Colonic mucosa (tissue), 4 donors: ENCODE results near the gene DNAJC18. TPM values are rescaled to one million over a fixed set of nuclear protein-coding genes. Genes with fewer than 3 reads are reported as not detected.
A peak's percentile ranks its signal among the peaks of the same experiment; 100 is the strongest.

Experiments
- DNase-seq: peaks from one replicate; pipeline ENCODE4 v3.0.0-alpha.2; 2020
- H3K27ac ChIP-seq: fragments of 200-600 bp; one replicate; pipeline ENCODE4 v1.8.0; 2021
- H3K27me3 ChIP-seq: fragments of 200-600 bp; one replicate; pipeline ENCODE4 v1.8.0; 2021
- H3K36me3 ChIP-seq: fragments of 200-600 bp; one replicate; pipeline ENCODE4 v1.8.0; 2021
- H3K4me1 ChIP-seq: fragments of 200-600 bp; one replicate; pipeline ENCODE4 v1.8.0; 2021; ENCODE audit warnings: mild to moderate bottlenecking
- H3K4me3 ChIP-seq: fragments of 200-600 bp; one replicate; pipeline ENCODE4 v1.8.0; 2021
- H3K9ac ChIP-seq, 2 donors: one replicate each; pipeline ENCODE4 v1.7.0; 2013; ENCODE audit warnings: control low read depth in 2 of 2, low read depth in 2 of 2, low read length in 2 of 2
- H3K9me3 ChIP-seq: fragments of 200-600 bp; one replicate; pipeline ENCODE4 v1.8.0; 2021
- CTCF ChIP-seq: fragments of 200-600 bp; IDR thresholded peaks from one replicate; pipeline ENCODE4 v1.8.0; 2022; ENCODE audit warnings: antibody characterized with exemption, mild to moderate bottlenecking
- intact Hi-C: fragments of 100-400 bp; cut with DNase I; formaldehyde crosslinking; loops from one replicate; pipeline ENCODE4 v1.14.1; 2022
- total RNA-seq, 2 donors: library from RNA; stranded (reverse); fragmentation: NEBNext Ultra II Directional in 1 of 2; extraction: Animal tissue kit (Norgen Biotek cat#: 25700) in 1 of 2; gene quantifications; one replicate each; pipeline ENCODE4 v1.2.1, GENCODE V29; 2021
- donor health status: healthy.
- donor health status: DM: no; HTN: no; CAD: no.
- donor health status: DM: no; HTN: no; CAD: no.

DNAJC18 gene
- total RNA-seq, 2 donors from 2014 or later, result 3.6 to 5.7 TPM

GRCh38 chr5:139462586-139463276 lies 23.4 kb upstream of the DNAJC18 start, which contains the start of gene ECSCR:
Gene ECSCR (minus strand): TSS chr5:139462743. CDS start chr5:139462670, 73 bp downstream.
- Histone ChIP-seq H3K9me3 (no peaks in the 10 kb centered on the region), H3K27me3 (no peaks in the 10 kb centered on the region), H3K4me3 (no peak within 1 kb of the TSS), H3K9ac (peak within 1 kb of the TSS; percentile 9 to 12), H3K36me3 (no peaks in the 10 kb centered on the region), H3K4me1 (peaks cover 11% of the 10 kb centered on the region), H3K27ac (peak within 1 kb of the TSS; percentile 36)
- no peak for TF ChIP-seq CTCF
- intact Hi-C loops, result no loop called here
- no peak for DNase-seq

- no peak overlapping the region for H3K4me3 ChIP-seq
These were observed 22.4 kb upstream of the DNAJC18 start for GRCh38 chr5:139461698-139462097.

GRCh38 chr5:139461176-139461575 lies 21.9 kb upstream of the DNAJC18 start:
- intact Hi-C loops, result no loop called here
- Histone ChIP-seq H3K36me3 (no peaks in the 10 kb centered on the region), H3K9ac (peak overlapping the region in 1 of 2 donors; percentile 32), H3K4me1 (peaks cover 11% of the 10 kb centered on the region), H3K27me3 (no peaks in the 10 kb centered on the region), H3K27ac (no peak overlapping the region), H3K9me3 (no peaks in the 10 kb centered on the region), H3K4me3 (no peak overlapping the region)
- TF ChIP-seq CTCF, result no peak
- no peak for DNase-seq

More at GRCh38 chr5:139461698-139462097, 22.4 kb upstream of the DNAJC18 start:
- DNase-seq, result no peak
- no peak for TF ChIP-seq CTCF
- Histone ChIP-seq H3K9me3 (no peaks in the 10 kb centered on the region), H3K9ac (no peak overlapping the region), H3K36me3 (no peaks in the 10 kb centered on the region), H3K4me1 (peaks cover 11% of the 10 kb centered on the region), H3K27ac (peak overlapping the region; percentile 36), H3K27me3 (no peaks in the 10 kb centered on the region)
- intact Hi-C loops, result no loop called here

GRCh38 chr5:139460455-139460854 lies 21.1 kb upstream of the DNAJC18 start:
- no peak for DNase-seq
- TF ChIP-seq CTCF, result no peak
- H3K27me3 ChIP-seq, result no peaks in the 10 kb centered on the region
- peaks cover 11% of the 10 kb centered on the region for H3K4me1 ChIP-seq
- H3K4me3 ChIP-seq, result no peak overlapping the region
- H3K9ac ChIP-seq, result no peak overlapping the region
- intact Hi-C loops, result no loop called here
- no peaks in the 10 kb centered on the region for H3K36me3 ChIP-seq
- no peaks in the 10 kb centered on the region for H3K9me3 ChIP-seq
- H3K27ac ChIP-seq, result no peak overlapping the region

- H3K9ac ChIP-seq, result peak overlapping the region in 1 of 2 donors; percentile 18
These were observed 20.2 kb upstream of the DNAJC18 start for GRCh38 chr5:139459451-139459934.

More at GRCh38 chr5:139459451-139459934, 20.2 kb upstream of the DNAJC18 start:
- Histone ChIP-seq H3K4me3 (no peak overlapping the region), H3K9me3 (no peaks in the 10 kb centered on the region), H3K36me3 (no peaks in the 10 kb centered on the region), H3K4me1 (peaks cover 11% of the 10 kb centered on the region), H3K27ac (peak overlapping the region; percentile 24), H3K27me3 (no peaks in the 10 kb centered on the region)
- intact Hi-C loops, result no loop called here
- no peak for DNase-seq
- no peak for TF ChIP-seq CTCF
